Right lobe of liver (tissue), 6 donors: ENCODE data around the gene FOXP4. TPM values are rescaled to one million over a fixed set of nuclear protein-coding genes. Genes with fewer than 3 reads are reported as not detected.

Experiments
- ATAC-seq, 4 donors: fragments of 200-7000 bp; cut with Tn5 transposase; one replicate each; pipeline ENCODE4 v1.9.1; 2020; ENCODE audit warnings: mild to moderate bottlenecking in 4 of 4, moderate library complexity in 4 of 4
- DNase-seq, 3 donors: peaks; one replicate each; pipeline ENCODE4 v3.0.0-alpha.2; 2020
- H3K27ac ChIP-seq, 3 donors: fragments of 200-600 bp; one replicate each; pipeline ENCODE4 v1.8.0; 2022
- H3K27me3 ChIP-seq, 2 donors: fragments of 200-600 bp; one replicate each; pipeline ENCODE4 v1.8.0; 2022
- H3K36me3 ChIP-seq, 4 donors: fragments of 200-600 bp; sonication (generic) in 1 of 4; one replicate each; pipeline versions ENCODE4 v1.5.1 to v1.8.0; 2017 to 2022; ENCODE audit warnings: control low read depth in 1 of 4
- H3K4me1 ChIP-seq, 4 donors: fragments of 200-600 bp; sonication (generic) in 1 of 4; one replicate each; pipeline versions ENCODE4 v1.5.1 to v1.8.0; 2017 to 2022; ENCODE audit warnings: control low read depth in 1 of 4
- H3K4me3 ChIP-seq, 3 donors: fragments of 200-600 bp; one replicate each; pipeline ENCODE4 v1.8.0; 2022
- H3K9me3 ChIP-seq, 4 donors: fragments of 200-600 bp; sonication (generic) in 1 of 4; one replicate each; pipeline versions ENCODE4 v1.5.1 to v1.8.0; 2017 to 2022; ENCODE audit warnings: control low read depth in 1 of 4
- CTCF ChIP-seq, 4 donors: fragments of 200-600 bp in 3 of 4; fragments of 450-650 bp in 1 of 4; IDR thresholded peaks; one replicate each; pipeline versions ENCODE4 v1.5.1 to v1.8.0; 2016 to 2022; ENCODE audit warnings: antibody characterized with exemption in 4 of 4, mild to moderate bottlenecking in 2 of 4
- POLR2A ChIP-seq: fragments of 450-650 bp; IDR thresholded peaks from one replicate; pipeline ENCODE4 v1.6.1; 2017; ENCODE audit warnings: antibody characterized with exemption, mild to moderate bottlenecking
- WGBS: methylation state at CpG from one replicate; pipeline ENCODE4 v1.1.6; 2018; ENCODE audit warnings: low coverage, low lambda C conversion rate; ENCODE audit not compliant: insufficient coverage; ENCODE audit errors: missing lambda C conversion rate; 5-methylcytosine and 5-hydroxymethylcytosine counted together
- intact Hi-C, 2 donors: fragments of 100-400 bp; cut with DNase I; formaldehyde crosslinking; loops; one replicate each; pipeline versions ENCODE4 v1.11.2 to v1.14.1; 2022
- total RNA-seq, 6 experiments: library from RNA; depleted of rRNA in 2 of 6; stranded (reverse); fragments of >200 nt in 2 of 6; fragmentation: NEBNext Ultra II Directional in 3 of 6; extraction: Animal tissue kit (Norgen Biotek cat#: 25700) in 3 of 6; gene quantifications; one replicate each; pipeline versions ENCODE4 v1.1.0 to v1.2.4, GENCODE V29; 2016 to 2023
- donor health status: DM: no; HTN: yes; CAD: no.
- donor health status: DM: no; HTN: no; CAD: no.
- donor health status: DM: no; HTN: no; CAD: no.
- donor health status: DM: no; HTN: yes; CAD: no.
- donor health status: DM: no; HTN: yes; CAD: no.

Gene FOXP4
- total RNA-seq, 6 experiments from 2014 or later: 12.6 to 19.2 (median 14.9) TPM

GRCh38 chr6:41621802-41622201 is 75.6 kb downstream of the FOXP4 start:
- Histone ChIP-seq H3K9me3 (no peaks in the 10 kb centered on the region), H3K27me3 (no peaks in the 10 kb centered on the region), H3K4me1 (no peaks in the 10 kb centered on the region), H3K36me3 (no peaks in the 10 kb centered on the region), H3K4me3 (no peak overlapping the region), H3K27ac (no peak overlapping the region)
- no peak for DNase-seq
- TF ChIP-seq POLR2A: no peak
- no peak for TF ChIP-seq CTCF (IDR thresholded peaks at IDR 0.05)
- no peak for ATAC-seq
- WGBS: 25% methylated on average over 2 of the region's 2 CpGs
- intact Hi-C loops: no loop called here

- H3K36me3 ChIP-seq: no peaks in the 10 kb centered on the region
- intact Hi-C loops: no loop called here
- H3K4me1 ChIP-seq: no peaks in the 10 kb centered on the region
- H3K27me3 ChIP-seq: no peaks in the 10 kb centered on the region
- ATAC-seq (no peak), DNase-seq (no peak)
- TF ChIP-seq CTCF (IDR thresholded peaks at IDR 0.05) (no peak), POLR2A (no peak)
- H3K27ac ChIP-seq: no peak overlapping the region
- WGBS: 24% methylated on average over 3 of the region's 3 CpGs
- no peaks in the 10 kb centered on the region for H3K9me3 ChIP-seq
- no peak overlapping the region for H3K4me3 ChIP-seq
Observed at GRCh38 chr6:41622206-41622988, 76.2 kb downstream of the FOXP4 start.

- Histone ChIP-seq H3K9me3 (no peaks in the 10 kb centered on the region), H3K27me3 (no peaks in the 10 kb centered on the region), H3K4me3 (no peak overlapping the region), H3K4me1 (no peaks in the 10 kb centered on the region), H3K36me3 (no peaks in the 10 kb centered on the region), H3K27ac (no peak overlapping the region)
- 78% methylated on average over 3 of the region's 6 CpGs for WGBS
- no peak for TF ChIP-seq CTCF (IDR thresholded peaks at IDR 0.05)
- TF ChIP-seq POLR2A: no peak
- ATAC-seq: no peak
- DNase-seq: no peak
- intact Hi-C loops: no loop called here
Observed at GRCh38 chr6:41623330-41623729, 77.1 kb downstream of the FOXP4 start.

- 73% methylated on average over 16 of the region's 18 CpGs for WGBS
- DNase-seq (no peak), ATAC-seq (no peak)
- Histone ChIP-seq H3K4me3 (no peak overlapping the region), H3K27ac (no peak overlapping the region), H3K4me1 (no peaks in the 10 kb centered on the region), H3K9me3 (no peaks in the 10 kb centered on the region), H3K27me3 (no peaks in the 10 kb centered on the region), H3K36me3 (no peaks in the 10 kb centered on the region)
- intact Hi-C loops: no loop called here
- no peak for TF ChIP-seq CTCF (IDR thresholded peaks at IDR 0.05)
- no peak for TF ChIP-seq POLR2A
Observed at GRCh38 chr6:41624621-41625380, 78.6 kb downstream of the FOXP4 start.
